ENCODE results near the gene S100B. TPM values are rescaled to one million over a fixed set of nuclear protein-coding genes. Genes with fewer than 3 reads are reported as not detected.

The S100B gene
- total and polyA plus RNA-seq, 4 donors, result 3.2 to 6.0 (median 5.4) TPM

- no peak overlapping the region for H3K27ac ChIP-seq (ENCODE audit: low read depth in 1 of 2, low read length in 1 of 2)
- no peak for TF ChIP-seq CTCF (IDR thresholded peaks at IDR 0.05; ENCODE audit: control extremely low read depth, extremely low read depth)
- no peak for DNase-seq
These were observed 55.2 kb downstream of the S100B start for GRCh38 chr21:46549650-46550049.

More at GRCh38 chr21:46549650-46550049, 55.2 kb downstream of the S100B start:
- Histone ChIP-seq H3K36me3 (ENCODE audit: control insufficient read depth in 4 of 4, insufficient read depth in 4 of 4, low read length in 4 of 4) (peaks cover 12 to 52% (median 42%) of the 10 kb centered on the region in 4 donors), H3K4me3 (no peak overlapping the region), H3K27me3 (ENCODE audit: control insufficient read depth in 3 of 3, insufficient read depth in 3 of 3, low read length in 2 of 3) (no peaks in the 10 kb centered on the region), H3K9me3 (ENCODE audit: control insufficient read depth in 4 of 4, insufficient read depth in 3 of 4, low read length in 3 of 4) (no peaks in the 10 kb centered on the region), H3K4me1 (ENCODE audit: control insufficient read depth in 5 of 5, insufficient read depth in 5 of 5, low read length in 5 of 5) (no peaks in the 10 kb centered on the region), H3K9ac (ENCODE audit: insufficient read depth in 1 of 2, low read length in 2 of 2) (no peak overlapping the region)
- 96 to 97% methylated on average over 18 of the region's 18 CpGs for WGBS, 2 donors
- ATAC-seq (ENCODE audit: insufficient read depth, low FRiP score), result no peak

Other genes with a start within 250 kb of the S100B start
- gene DIP2A, start 146.2 kb downstream of the S100B start, total RNA-seq, result 10 to 100 TPM; 32.6 to 71.4 TPM
- 10 to 100 TPM; 15.5 to 24.8 TPM for gene DIP2A, start 146.2 kb downstream of the S100B start, polyA plus RNA-seq
- 100 to 1,000 TPM in 1 of 2 donors, 10 to 100 TPM in 1; 93.8 to 114 TPM for gene PRMT2, start 30.6 kb upstream of the S100B start, total RNA-seq
- gene PRMT2, start 30.6 kb upstream of the S100B start, polyA plus RNA-seq, result 10 to 100 TPM; 58.2 to 87.8 TPM